ENCODE measurements around the gene GSC2.

GSC2 gene

GRCh38 chr22:19139001-19139356, 11.1 kb downstream of the GSC2 start:
- no peak for TF ChIP-seq CTCF (IDR thresholded peaks at IDR 0.05; ENCODE audit: borderline replicate concordance, control extremely low read depth, extremely low read depth, insufficient read depth, missing control alignments)
- in situ Hi-C loops (cut with MboI; ENCODE audit: low sequenced_read_pairs, unreplicated experiment): no loop called here
- DNase-seq (ENCODE audit: low spot score): no peak

- no peak for DNase-seq (ENCODE audit: low spot score)
- in situ Hi-C loops (cut with MboI; ENCODE audit: low sequenced_read_pairs, unreplicated experiment): no loop called here
- no peak for TF ChIP-seq CTCF (IDR thresholded peaks at IDR 0.05; ENCODE audit: borderline replicate concordance, control extremely low read depth, extremely low read depth, insufficient read depth, missing control alignments)
These were observed 11.7 kb downstream of the GSC2 start for GRCh38 chr22:19138217-19139000.

- TF ChIP-seq CTCF (IDR thresholded peaks at IDR 0.05; ENCODE audit: borderline replicate concordance, control extremely low read depth, extremely low read depth, insufficient read depth, missing control alignments): no peak
- in situ Hi-C loops (cut with MboI; ENCODE audit: low sequenced_read_pairs, unreplicated experiment): no loop called here
- DNase-seq (ENCODE audit: low spot score): no peak
These were observed 12.5 kb downstream of the GSC2 start for GRCh38 chr22:19137384-19138216.

GRCh38 chr22:19136915-19137314, 13.2 kb downstream of the GSC2 start:
- no peak for TF ChIP-seq CTCF (IDR thresholded peaks at IDR 0.05; ENCODE audit: borderline replicate concordance, control extremely low read depth, extremely low read depth, insufficient read depth, missing control alignments)
- DNase-seq (ENCODE audit: low spot score): no peak
- in situ Hi-C loops (cut with MboI; ENCODE audit: low sequenced_read_pairs, unreplicated experiment): no loop called here

GRCh38 chr22:19134874-19135273, 15.2 kb downstream of the GSC2 start:
- in situ Hi-C loops (cut with MboI; ENCODE audit: low sequenced_read_pairs, unreplicated experiment): no loop called here
- DNase-seq (ENCODE audit: low spot score): no peak
- no peak for TF ChIP-seq CTCF (IDR thresholded peaks at IDR 0.05; ENCODE audit: borderline replicate concordance, control extremely low read depth, extremely low read depth, insufficient read depth, missing control alignments)

GRCh38 chr22:19134176-19134831, 15.8 kb downstream of the GSC2 start:
- no peak for TF ChIP-seq CTCF (IDR thresholded peaks at IDR 0.05; ENCODE audit: borderline replicate concordance, control extremely low read depth, extremely low read depth, insufficient read depth, missing control alignments)
- in situ Hi-C loops (cut with MboI; ENCODE audit: low sequenced_read_pairs, unreplicated experiment): no loop called here
- no peak for DNase-seq (ENCODE audit: low spot score)
